ENCODE results near the gene TNFAIP8L3.
"Not testable (repeated sequence)": the region's sequence is repeated elsewhere in the genome, so short reads cannot be mapped to it uniquely, and the experiment has no call there.

Gene TNFAIP8L3

DNA sequence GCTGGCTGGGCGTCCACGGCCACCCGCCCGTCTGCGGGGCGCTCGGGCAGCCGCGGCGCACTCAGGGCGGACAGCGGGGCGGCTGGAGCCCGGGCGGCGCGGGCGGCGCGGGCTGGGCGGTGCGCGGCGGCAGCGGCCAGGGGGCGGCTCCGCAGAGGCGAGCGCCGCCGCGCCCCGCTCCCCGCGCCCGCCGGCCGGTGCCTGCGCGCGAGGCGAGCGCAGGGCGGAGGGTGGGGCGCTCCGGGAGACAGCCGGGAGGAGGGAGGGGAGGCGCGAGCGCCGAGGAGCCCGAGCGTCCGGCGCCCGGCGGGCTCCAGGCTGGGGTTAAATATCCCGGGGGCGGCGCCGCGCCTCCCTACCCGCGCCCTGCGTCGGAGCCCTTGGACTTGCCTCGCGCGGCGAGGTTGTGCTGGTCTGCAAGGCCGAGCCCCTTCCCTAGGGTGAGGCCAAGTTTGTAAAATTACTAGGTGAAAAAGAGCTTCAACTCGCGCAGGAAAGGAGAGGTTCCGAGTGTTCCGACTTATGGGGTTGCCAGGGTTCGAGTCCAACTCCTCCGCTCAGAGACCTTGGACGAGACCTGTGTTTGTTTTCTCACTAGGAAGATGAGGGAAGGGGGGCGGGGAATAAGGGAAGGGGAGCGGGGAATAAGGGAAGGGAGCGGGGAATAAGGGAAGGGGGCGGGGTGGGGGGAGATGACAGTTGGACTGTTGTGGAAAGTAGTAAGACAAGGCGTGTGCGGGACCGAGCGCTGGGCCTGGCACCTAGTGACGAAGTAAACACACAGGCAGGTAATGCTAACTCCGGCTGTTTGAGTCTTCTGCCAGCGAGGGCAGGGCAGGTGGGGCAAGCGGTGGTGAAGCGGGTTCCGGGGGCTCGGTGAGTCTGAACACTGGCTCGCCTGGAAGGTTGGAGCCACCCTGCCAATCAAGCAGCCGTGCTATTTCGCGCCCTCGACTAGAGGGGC is at the start of gene TNFAIP8L3:
TNFAIP8L3 (minus strand) TSS at position 301 of the 964 bp plus-strand sequence. CDS start 311 bp downstream, outside the sequence.
- DNase-seq = no peak

DNA sequence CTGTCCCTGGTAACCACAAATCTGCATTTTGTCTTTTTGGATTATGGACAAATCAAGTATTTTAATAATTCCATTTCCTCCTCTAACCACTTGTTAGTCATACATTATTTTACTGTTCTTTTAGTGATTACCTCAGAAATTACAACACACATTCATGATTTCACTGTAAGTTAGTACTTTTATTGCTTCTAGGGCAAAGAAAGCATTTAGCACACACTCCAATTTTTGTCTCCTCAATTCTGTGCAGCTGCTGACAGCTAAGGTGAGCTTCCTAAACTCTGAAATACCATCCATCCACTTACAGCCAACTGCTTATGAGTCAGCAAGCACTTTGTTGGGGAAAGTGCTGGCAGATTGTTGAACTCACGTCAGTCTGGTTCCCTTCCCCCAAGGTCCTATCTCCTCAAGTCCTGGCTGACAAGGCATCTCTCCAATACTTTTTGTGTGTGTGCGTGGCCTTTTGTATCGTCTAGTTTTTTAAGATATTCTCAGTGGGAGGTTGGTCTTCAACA is 49.4 kb upstream of the TNFAIP8L3 start:
- no peak for DNase-seq

- not testable (repeated sequence) for DNase-seq
These were observed 45.6 kb upstream of the TNFAIP8L3 start for GRCh38 chr15:51140347-51140746.

DNA sequence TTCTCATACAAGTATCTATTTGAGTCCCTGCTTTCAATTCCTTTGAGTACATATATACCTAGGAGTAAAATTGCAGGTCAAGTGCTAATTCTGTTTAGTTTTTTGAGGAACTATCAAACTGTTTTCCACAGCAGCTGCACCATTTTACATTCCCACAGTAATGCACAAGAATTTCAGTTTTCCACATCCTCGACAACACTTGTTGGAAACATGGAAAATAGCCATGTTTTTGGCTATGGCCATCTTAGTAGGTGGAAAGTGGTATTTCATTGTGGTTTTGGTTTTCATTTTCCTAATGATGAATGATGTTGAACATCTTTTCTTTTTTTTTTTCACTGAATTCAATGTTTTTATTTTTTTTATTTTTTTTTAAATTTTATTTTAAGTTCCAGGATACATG is 44.4 kb upstream of the TNFAIP8L3 start:
- DNase-seq = no peak

DNA sequence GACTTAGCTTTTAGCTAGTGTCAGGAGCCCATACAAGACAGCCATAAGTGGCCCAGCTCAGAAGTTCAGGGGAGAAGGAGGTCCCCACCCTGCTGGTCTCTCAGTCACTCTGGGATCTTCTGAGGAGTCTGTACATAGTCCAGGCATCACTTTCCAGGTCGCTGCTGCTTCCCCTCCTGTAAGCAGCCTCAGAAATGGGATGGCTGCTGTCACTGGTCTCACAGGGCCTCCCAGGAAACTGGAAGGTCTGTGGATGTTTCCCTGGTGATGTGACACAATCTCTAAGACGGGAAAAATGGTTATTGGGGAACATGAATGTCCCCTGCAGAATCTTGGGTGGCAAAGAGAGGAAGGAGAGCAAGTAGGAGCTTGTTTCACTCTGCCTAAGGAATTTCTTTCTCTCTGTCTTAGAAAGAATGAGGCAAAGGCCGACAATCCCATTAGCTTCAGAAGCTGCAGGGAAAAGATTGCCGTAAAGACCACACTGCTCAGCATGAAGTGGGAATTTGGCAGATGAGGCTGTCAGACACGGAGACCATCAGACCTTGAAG is 43.2 kb upstream of the TNFAIP8L3 start:
- DNase-seq = no peak

DNA sequence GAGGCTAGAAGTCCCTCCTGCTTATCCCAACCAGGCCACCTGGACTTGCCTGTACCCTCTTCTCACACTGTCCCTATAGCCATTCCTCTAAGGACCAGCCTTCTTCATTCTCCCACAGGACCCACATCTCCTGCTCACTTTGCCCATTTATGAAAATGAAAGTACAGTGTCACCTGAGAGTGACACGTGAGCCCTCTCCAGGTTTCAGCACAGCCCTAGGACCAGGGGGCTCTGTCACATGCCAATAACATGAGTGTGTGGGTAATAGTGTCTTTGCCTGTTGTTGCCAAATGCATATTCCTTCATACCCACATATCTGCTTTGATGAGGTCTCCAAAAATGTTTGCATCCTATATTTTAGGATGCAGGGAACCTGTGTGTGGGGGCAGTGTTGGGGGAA is 42.3 kb upstream of the TNFAIP8L3 start:
- DNase-seq = no peak

DNA sequence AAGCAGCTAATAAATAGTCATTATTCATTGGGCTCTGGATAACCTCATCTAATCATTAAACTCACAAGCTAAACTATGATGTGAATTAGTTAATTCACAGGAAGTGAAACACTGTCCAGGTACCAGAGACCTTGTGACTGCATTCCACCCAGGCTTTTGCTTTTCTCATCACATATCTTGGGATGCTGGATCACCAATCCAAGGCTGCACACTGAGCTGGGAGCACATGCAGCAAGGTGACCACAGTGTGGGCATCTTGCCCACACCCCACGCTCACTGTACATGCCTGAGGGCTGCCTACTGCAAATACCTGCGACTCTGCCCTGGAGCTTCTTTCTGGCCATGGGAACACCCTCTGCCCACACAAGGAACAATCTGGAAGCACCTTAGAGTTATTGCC is 40.6 kb upstream of the TNFAIP8L3 start:
- DNase-seq = no peak

DNA sequence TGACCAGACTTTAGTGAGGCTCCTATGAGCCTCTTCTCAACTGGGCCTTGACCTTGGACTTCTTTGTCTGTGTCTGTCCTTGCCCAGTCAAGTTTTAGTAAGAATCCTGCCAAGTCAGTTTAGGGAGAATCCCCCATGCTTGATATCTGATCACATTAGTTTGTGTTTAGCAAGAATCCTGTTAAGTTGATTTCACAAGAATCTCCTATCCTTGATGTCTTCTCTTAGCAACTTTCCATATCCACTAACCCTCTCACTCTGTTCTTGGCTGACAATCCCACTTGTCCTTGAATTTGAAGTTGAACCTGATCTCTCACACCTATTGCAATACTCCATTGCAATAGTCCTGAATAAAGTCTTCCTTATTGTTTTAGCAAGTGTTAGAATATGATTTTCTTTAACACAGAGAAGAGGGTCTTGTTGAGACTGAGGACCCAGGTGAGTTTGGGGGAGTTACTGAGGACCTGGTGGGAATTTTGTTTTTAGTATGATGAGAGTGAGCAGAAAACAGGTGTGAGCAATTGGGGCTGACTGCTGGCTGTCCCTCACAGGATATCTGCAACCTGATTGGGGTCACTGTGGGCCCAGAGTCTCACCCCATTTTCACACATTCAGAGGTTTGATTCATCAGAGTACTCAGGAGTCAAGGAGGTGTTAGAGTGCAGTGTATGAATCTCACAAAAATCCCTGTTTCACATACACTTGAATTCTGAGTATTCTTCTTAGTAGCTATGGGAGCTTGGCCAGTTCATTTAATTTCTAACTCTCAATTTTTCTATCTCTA is 39.9 kb upstream of the TNFAIP8L3 start:
- DNase-seq = no peak

DNA sequence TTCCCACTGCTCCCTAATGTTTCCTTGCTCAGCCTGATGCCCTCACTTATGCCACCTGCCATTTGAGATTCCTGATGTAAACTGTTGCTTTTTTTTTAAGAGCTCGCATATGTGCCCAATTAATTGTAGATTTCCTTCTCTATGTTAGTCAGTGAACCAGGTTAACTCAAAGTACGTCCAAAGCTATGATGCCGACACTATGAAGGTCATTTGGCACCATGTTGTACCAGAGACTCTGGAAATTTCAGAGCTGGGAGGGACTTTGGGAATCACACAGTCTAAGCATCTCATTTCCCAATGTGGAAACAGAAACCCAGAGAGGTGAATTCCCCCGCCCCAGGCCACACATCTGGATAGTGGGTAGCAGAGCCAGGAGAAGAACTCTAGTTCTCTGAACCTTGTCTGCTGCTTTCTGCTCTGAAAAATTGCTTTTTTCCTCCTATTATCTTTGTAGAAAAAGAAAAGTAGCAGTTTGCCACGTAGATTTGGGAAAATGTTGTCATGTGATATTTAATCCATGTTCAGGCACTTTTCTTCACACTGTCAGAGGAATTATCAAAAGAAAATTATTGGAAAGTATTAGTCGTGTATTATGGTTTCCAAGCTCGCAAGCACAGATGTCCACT is 38.5 kb upstream of the TNFAIP8L3 start:
- no peak for DNase-seq

GRCh38 chr15:51132384-51133139 is 37.9 kb upstream of the TNFAIP8L3 start:
- no peak for DNase-seq

DNA sequence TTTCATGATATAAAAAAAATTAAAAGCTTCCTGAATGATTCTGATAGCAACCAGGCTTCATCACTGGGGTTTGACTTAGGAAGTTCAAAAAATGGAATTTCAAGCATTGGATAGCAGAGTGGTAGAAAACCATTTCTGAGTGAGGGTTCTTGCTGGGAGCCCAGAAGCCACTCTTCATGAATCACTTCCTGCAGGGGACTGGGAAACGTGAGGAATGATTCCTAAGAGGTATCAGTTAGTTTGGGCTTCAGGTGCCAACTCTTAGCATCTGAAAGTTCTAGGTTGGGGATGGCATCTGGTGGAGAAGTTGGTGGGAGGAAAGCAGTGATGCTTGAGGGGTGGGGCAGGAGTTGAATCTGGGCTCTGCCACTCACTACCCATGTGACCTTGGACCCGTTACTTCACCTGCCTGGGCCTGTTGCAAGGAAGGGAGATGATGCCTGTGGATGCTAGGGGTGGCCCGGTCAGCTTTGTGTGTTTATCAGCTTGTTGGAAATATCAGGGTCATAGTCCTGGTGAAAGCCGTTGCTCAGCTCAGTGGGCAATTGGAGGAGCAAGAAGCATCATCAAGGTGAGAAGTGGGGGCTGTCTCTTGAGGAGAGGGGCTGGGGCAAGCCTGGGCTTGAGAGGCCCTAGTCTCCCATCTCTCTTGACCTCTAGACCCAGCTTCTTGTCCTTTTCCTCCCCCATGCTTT is 37.0 kb upstream of the TNFAIP8L3 start:
- no peak for DNase-seq

DNA sequence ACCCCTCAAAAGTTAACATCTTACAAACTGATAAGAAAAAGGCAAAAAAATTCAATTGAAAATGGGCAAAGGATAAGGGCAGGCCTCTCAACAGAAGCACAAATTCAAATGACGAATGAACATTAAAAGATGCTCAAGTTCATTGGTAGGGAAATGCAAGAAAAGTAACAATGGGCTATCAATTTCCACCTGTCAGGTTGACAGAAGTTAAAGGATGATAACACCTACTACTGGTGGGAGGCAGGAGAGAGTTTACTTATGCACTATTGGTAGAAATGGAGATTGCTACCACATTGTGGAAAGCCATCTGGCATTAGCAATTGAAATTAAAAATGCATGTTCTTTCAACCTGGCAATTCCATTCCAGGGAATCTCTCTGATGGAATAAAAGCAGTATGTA is 35.6 kb upstream of the TNFAIP8L3 start:
- DNase-seq = no peak

DNA sequence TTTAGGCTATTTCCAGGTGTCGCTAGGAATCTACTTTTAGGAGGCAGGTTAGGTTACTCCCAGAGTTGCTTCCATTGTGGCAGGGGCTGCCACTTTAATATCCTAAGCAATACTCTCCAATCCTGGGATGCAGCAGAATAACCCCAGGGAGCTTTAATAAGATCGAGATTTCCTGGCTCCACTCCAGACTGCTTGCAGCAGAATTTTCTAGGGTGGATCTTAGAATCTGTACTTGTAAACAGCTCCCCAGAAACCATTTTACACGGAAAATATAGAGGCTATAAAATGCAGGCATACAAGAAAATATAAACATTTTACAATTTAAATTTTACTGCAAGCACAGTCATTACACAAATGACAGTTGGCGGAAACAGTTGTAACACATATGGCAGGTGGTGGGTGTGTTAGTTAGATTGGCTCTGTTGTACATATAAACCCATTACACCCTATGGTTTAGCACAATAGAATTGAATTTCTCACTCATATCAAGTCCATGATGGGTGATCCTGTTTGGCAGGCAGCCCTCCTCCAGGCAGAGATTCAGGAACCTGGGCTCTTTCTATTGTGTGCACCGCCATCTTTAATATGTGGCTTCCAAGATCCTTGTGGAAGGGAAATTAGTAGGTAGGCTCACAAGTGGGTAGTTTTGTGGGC is 35.0 kb upstream of the TNFAIP8L3 start:
- no peak for DNase-seq

DNA sequence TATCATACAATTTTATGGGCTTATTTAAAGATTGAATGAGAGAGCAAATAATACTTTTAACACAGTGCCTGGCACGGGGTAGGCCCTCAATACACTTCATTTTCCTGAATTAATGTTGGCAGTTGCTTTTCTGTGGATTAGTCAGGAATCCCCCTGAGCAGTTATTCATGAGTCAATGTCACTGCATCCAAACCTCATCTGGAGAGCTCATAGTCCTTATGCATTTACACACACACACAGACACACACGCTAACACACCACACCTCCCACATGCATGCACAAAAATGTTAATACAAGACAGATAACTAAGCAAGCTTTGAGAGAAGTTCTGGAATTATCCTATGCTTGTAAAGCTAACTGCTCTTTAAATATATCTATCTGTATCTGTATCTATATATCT is 34.0 kb upstream of the TNFAIP8L3 start:
- no peak for DNase-seq

DNA sequence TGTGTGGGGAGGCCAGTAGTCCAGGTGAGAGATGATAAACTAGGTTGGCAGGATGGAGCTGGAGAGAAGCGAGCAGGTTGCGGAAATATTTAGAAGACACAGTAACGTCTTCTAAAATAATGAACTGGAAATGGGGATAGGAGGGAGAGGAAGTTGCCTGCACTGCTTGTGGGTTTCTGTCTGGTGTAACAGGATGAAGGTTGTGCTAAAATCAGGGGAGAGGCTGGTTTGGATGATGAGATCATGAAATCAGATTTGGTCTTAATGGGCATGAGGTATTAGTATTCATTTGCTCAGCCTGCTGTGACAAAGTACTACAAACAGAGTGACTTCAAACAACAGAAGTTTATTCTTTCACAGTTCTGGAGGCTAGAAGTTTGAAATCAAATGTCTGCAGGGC is 32.1 kb upstream of the TNFAIP8L3 start:
- DNase-seq = no peak

GRCh38 chr15:51123002-51123401 is 28.3 kb upstream of the TNFAIP8L3 start:
- not testable (repeated sequence) for DNase-seq

- DNase-seq = no peak
These were observed 27.0 kb upstream of the TNFAIP8L3 start for GRCh38 chr15:51121631-51122225.

- no peak for DNase-seq
These were observed 26.4 kb upstream of the TNFAIP8L3 start for GRCh38 chr15:51121118-51121517.

- DNase-seq = no peak
These were observed 24.4 kb upstream of the TNFAIP8L3 start for GRCh38 chr15:51119120-51119519.

GRCh38 chr15:51117270-51117669 is 22.6 kb upstream of the TNFAIP8L3 start:
- DNase-seq = no peak

Data from KG1 (cell line).